H9 (cell line): ENCODE results near the gene FBXW4. TPM values are rescaled to one million over a fixed set of nuclear protein-coding genes. Genes with fewer than 3 reads are reported as not detected.

Experiments used
- DNase-seq: peaks from one replicate; pipeline ENCODE4 v3.0.0-alpha.2; 2017
- H2AFZ ChIP-seq: one replicate; pipeline ENCODE4 v1.6.1; 2013; ENCODE audit warnings: mild to moderate bottlenecking, low read length, control low read depth, moderate library complexity
- H2AK5ac ChIP-seq: 2 replicates; pipeline ENCODE4 v1.6.1; 2013; ENCODE audit warnings: low read length, control low read depth, mixed read lengths; ENCODE audit not compliant: insufficient read length
- H2BK120ac ChIP-seq: one replicate; pipeline ENCODE4 v1.6.1; 2013; ENCODE audit warnings: low read depth, mild to moderate bottlenecking, low read length, control low read depth, inconsistent platforms; ENCODE audit not compliant: poor library complexity, severe bottlenecking
- H2BK12ac ChIP-seq: 2 replicates; pipeline ENCODE4 v1.6.1; 2013; ENCODE audit warnings: low read length, control low read depth, mixed read lengths, low read depth; ENCODE audit not compliant: insufficient read length
- H2BK15ac ChIP-seq: 2 replicates; pipeline ENCODE4 v1.6.1; 2013; ENCODE audit warnings: low read depth, low read length, control low read depth
- H2BK20ac ChIP-seq: one replicate; pipeline ENCODE4 v1.6.1; 2013; ENCODE audit warnings: low read depth, mild to moderate bottlenecking, low read length, control low read depth, inconsistent platforms; ENCODE audit not compliant: poor library complexity, severe bottlenecking
- H2BK5ac ChIP-seq: 2 replicates; pipeline ENCODE4 v1.6.1; 2013; ENCODE audit warnings: low read length, control low read depth, mixed read lengths; ENCODE audit not compliant: insufficient read length
- H3K14ac ChIP-seq: 2 replicates; pipeline ENCODE4 v1.6.1; 2013; ENCODE audit warnings: low read length, control low read depth; ENCODE audit not compliant: insufficient read depth
- H3K18ac ChIP-seq: 2 replicates; pipeline ENCODE4 v1.6.1; 2013; ENCODE audit warnings: low read depth, mild to moderate bottlenecking, mixed read lengths, low read length, control low read depth; ENCODE audit not compliant: insufficient read length
- H3K23ac ChIP-seq: 2 replicates; pipeline ENCODE4 v1.6.1; 2013; ENCODE audit warnings: low read length, control low read depth, mixed read lengths, low read depth; ENCODE audit not compliant: insufficient read length
- H3K23me2 ChIP-seq: 2 replicates; pipeline ENCODE4 v1.6.1; 2013; ENCODE audit warnings: low read depth, mild to moderate bottlenecking, mixed read lengths, low read length, control low read depth; ENCODE audit not compliant: insufficient read length, poor library complexity, severe bottlenecking
- H3K27ac ChIP-seq: 2 replicates; pipeline ENCODE4 v1.5.1; 2013; ENCODE audit warnings: low read length, control low read depth, mixed read lengths, low read depth; ENCODE audit not compliant: insufficient read length
- H3K27me3 ChIP-seq: 2 replicates; pipeline ENCODE4 v1.6.1; 2013; ENCODE audit warnings: low read length, control low read depth, inconsistent platforms; ENCODE audit not compliant: insufficient read depth
- H3K4ac ChIP-seq: 2 replicates; pipeline ENCODE4 v1.6.1; 2013; ENCODE audit warnings: low read depth, mild to moderate bottlenecking, control low read depth, inconsistent platforms, low read length, moderate library complexity
- H3K4me1 ChIP-seq: 2 replicates; pipeline ENCODE4 v1.6.1; 2013; ENCODE audit warnings: low read length, control low read depth, inconsistent platforms; ENCODE audit not compliant: insufficient read depth
- H3K4me2 ChIP-seq: 2 replicates; pipeline ENCODE4 v1.6.1; 2013; ENCODE audit warnings: low read length, control low read depth, mixed read lengths; ENCODE audit not compliant: insufficient read length, insufficient read depth
- H3K56ac ChIP-seq: 2 replicates; pipeline ENCODE4 v1.6.1; 2013; ENCODE audit warnings: low read depth, mild to moderate bottlenecking, mixed read lengths, low read length, control low read depth; ENCODE audit not compliant: insufficient read length
- H3K79me1 ChIP-seq: 2 replicates; pipeline ENCODE4 v1.6.1; 2013; ENCODE audit warnings: low read depth, mild to moderate bottlenecking, moderate library complexity, low read length, control low read depth, inconsistent platforms; ENCODE audit not compliant: insufficient read depth, poor library complexity, severe bottlenecking
- H3K79me2 ChIP-seq: 2 replicates; pipeline ENCODE4 v1.6.1; 2013; ENCODE audit warnings: low read length, control low read depth, inconsistent platforms; ENCODE audit not compliant: insufficient read depth
- H3K9ac ChIP-seq: 2 replicates; pipeline ENCODE4 v1.6.1; 2013; ENCODE audit warnings: low read length, control low read depth, mixed read lengths; ENCODE audit not compliant: insufficient read length; ENCODE audit errors: extremely low read depth
- H3K9me3 ChIP-seq: one replicate; pipeline ENCODE4 v1.6.1; 2013; ENCODE audit warnings: low read depth, low read length, inconsistent platforms; ENCODE audit not compliant: control insufficient read depth
- H3T11ph ChIP-seq: one replicate; pipeline ENCODE4 v1.6.1; 2013; ENCODE audit warnings: mild to moderate bottlenecking, low read length, control low read depth, inconsistent platforms
- H4K20me1 ChIP-seq: one replicate; pipeline ENCODE4 v1.6.1; 2013; ENCODE audit not compliant: control insufficient read depth, insufficient read length, insufficient read depth
- H4K5ac ChIP-seq: 2 replicates; pipeline ENCODE4 v1.6.1; 2013; ENCODE audit warnings: low read depth, mild to moderate bottlenecking, mixed read lengths, low read length, control low read depth; ENCODE audit not compliant: insufficient read length
- H4K8ac ChIP-seq: replicated peaks from 2 replicates; pipeline ENCODE4 v1.6.1; 2013; ENCODE audit warnings: low read length, control low read depth, mixed read lengths, low read depth; ENCODE audit not compliant: insufficient read length
- H4K91ac ChIP-seq: 2 replicates; pipeline ENCODE4 v1.6.1; 2013; ENCODE audit warnings: low read depth, mild to moderate bottlenecking, moderate library complexity, mixed read lengths, low read length, control low read depth; ENCODE audit not compliant: insufficient read length
- H3K27ac Mint-ChIP-seq, 3 experiments: 2 replicates in 2 of 3; 3 replicates in 1 of 3; pipeline ENCODE4 v1.8.0; 2020 to 2021; ENCODE audit warnings: mixed read lengths in 3 of 3, mild to moderate bottlenecking in 1 of 3, moderate library complexity in 1 of 3
- H3K27me3 Mint-ChIP-seq: 2 replicates; pipeline ENCODE4 v1.8.0; 2021; ENCODE audit warnings: low read depth, mild to moderate bottlenecking, moderate library complexity, mixed read lengths
- H3K36me3 Mint-ChIP-seq, 3 experiments: 2 replicates in 2 of 3; 3 replicates in 1 of 3; pipeline ENCODE4 v1.8.0; 2020 to 2021; ENCODE audit warnings: low read depth in 3 of 3, mixed read lengths in 3 of 3; ENCODE audit not compliant: insufficient read depth in 1 of 3
- H3K4me1 Mint-ChIP-seq, 2 experiments: 2 replicates each; pipeline ENCODE4 v1.8.0; 2020; ENCODE audit warnings: mixed read lengths in 2 of 2
- H3K4me3 Mint-ChIP-seq, 2 experiments: 2 replicates in 1 of 2; 3 replicates in 1 of 2; pipeline ENCODE4 v1.8.0; 2020 to 2021; ENCODE audit warnings: mild to moderate bottlenecking in 2 of 2, mixed read lengths in 2 of 2, moderate library complexity in 1 of 2
- H3K9me3 Mint-ChIP-seq, 2 experiments: 2 replicates in 1 of 2; 3 replicates in 1 of 2; pipeline ENCODE4 v1.8.0; 2020; ENCODE audit warnings: mild to moderate bottlenecking in 2 of 2, mixed read lengths in 2 of 2, moderate library complexity in 1 of 2
- CTCF ChIP-seq: fragments of 200-600 bp; sonication (generic); conservative IDR thresholded peaks from 3 replicates; pipeline ENCODE4 v1.8.0; 2021; ENCODE audit warnings: antibody characterized with exemption, mild to moderate bottlenecking
- WGBS: extraction: QIAGEN DNeasy Blood & Tissue Kit; methylation state at CpG from one replicate; pipeline ENCODE4 v1.1.7; 2013; ENCODE audit warnings: missing lambda C conversion rate, low lambda C conversion rate, mixed read lengths; ENCODE audit not compliant: insufficient read length; ENCODE audit errors: extremely low coverage; 5-methylcytosine and 5-hydroxymethylcytosine counted together
- total RNA-seq: library from RNA; stranded (reverse); gene quantifications from 2 replicates; pipeline ENCODE4 v1.2.1, GENCODE V29; 2021

FBXW4 gene
- total RNA-seq, 1 experiment from 2014 or later, result 41.6 TPM

- Mint-ChIP-seq H3K27me3 (no peaks in the 10 kb centered on the region), H3K4me1 (peaks cover 0 to 12% of the 10 kb centered on the region in 2 experiments; a peak in 1 of 4 replicates), H3K36me3 (peaks cover 6 to 10% (median 7%) of the 10 kb centered on the region in 3 experiments), H3K9me3 (peaks cover 3 to 4% of the 10 kb centered on the region in 2 experiments; a peak in 4 of 5 replicates), H3K27ac (peak overlapping the region in 1 of 3 experiments; percentile 63; a peak in 2 of 7 replicates), H3K4me3 (no peak overlapping the region)
- H3K4me2 ChIP-seq, result no peak overlapping the region
- no peak overlapping the region for H2AK5ac ChIP-seq
- H4K91ac ChIP-seq, result no peak overlapping the region
- no peak for TF ChIP-seq CTCF
- no peak overlapping the region for H3T11ph ChIP-seq
- no peak overlapping the region for H2AFZ ChIP-seq
- no peak overlapping the region for H2BK20ac ChIP-seq
- no peak overlapping the region for H3K23ac ChIP-seq
- DNase-seq, result no peak
- no peak overlapping the region for H3K9ac ChIP-seq
- H3K9me3 ChIP-seq, result no peaks in the 10 kb centered on the region
- H3K79me2 ChIP-seq, result no peaks in the 10 kb centered on the region
- H3K18ac ChIP-seq, result no peak overlapping the region
- H4K5ac ChIP-seq, result no peak overlapping the region
- no peak overlapping the region for H2BK120ac ChIP-seq
- no peak overlapping the region for H3K27ac ChIP-seq
- H3K14ac ChIP-seq, result no peak overlapping the region
- H2BK5ac ChIP-seq, result no peak overlapping the region
- no CpG with 5 or more reads among the region's 1 CpG for WGBS
- H3K56ac ChIP-seq, result no peak overlapping the region
- H4K8ac ChIP-seq, result no peak overlapping the region
- no peak overlapping the region for H2BK15ac ChIP-seq
- H3K27me3 ChIP-seq, result no peaks in the 10 kb centered on the region
- no peaks in the 10 kb centered on the region for H3K79me1 ChIP-seq
- no peaks in the 10 kb centered on the region for H3K23me2 ChIP-seq
- no peak overlapping the region for H2BK12ac ChIP-seq
- H3K4ac ChIP-seq, result no peak overlapping the region
- no peaks in the 10 kb centered on the region for H3K4me1 ChIP-seq
- H4K20me1 ChIP-seq, result no peaks in the 10 kb centered on the region
These were observed 64.4 kb downstream of the FBXW4 start for GRCh38 chr10:101630633-101630920.
